NCI-H2227 (cell line): ENCODE measurements around the gene INKA2.

Source experiments
- DNase-seq: peaks from one replicate; lab custom pipeline; 2025; ENCODE audit not compliant: unreplicated experiment; lab: John Stamatoyannopoulos, UW

The INKA2 gene

GRCh38 chr1:111704776-111705175 is 34.4 kb downstream of the INKA2 start:
- DNase-seq = no peak

GRCh38 chr1:111704240-111704639 is 35.0 kb downstream of the INKA2 start:
- no peak for DNase-seq

DNA sequence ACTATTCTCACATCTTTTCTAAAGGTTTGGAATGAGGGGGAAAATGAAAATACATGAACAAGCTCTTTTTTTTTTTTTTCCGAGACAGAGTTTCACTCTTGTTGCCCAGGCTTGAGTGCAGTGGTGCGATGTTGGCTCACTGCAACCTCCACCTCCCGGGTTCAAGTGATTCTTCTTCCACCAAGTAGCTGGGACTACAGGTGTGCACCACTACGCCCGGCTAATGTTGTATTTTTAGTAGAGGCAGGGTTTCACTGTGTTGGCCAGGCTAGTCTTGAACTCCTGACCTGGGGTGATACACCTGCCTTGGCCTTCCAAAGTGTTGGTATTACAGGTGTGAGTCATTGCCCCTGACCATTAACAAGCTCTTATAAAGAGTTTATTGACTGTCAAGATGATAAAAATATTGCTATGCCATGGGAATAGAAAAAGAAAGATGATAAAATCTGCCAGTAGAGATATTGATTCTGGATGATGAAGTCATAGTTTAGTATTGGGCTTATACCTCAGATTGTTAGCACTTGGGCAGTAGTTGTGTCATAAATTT is 36.6 kb downstream of the INKA2 start:
- no peak for DNase-seq

GRCh38 chr1:111699268-111699667 is 39.9 kb downstream of the INKA2 start:
- DNase-seq = no peak

DNA sequence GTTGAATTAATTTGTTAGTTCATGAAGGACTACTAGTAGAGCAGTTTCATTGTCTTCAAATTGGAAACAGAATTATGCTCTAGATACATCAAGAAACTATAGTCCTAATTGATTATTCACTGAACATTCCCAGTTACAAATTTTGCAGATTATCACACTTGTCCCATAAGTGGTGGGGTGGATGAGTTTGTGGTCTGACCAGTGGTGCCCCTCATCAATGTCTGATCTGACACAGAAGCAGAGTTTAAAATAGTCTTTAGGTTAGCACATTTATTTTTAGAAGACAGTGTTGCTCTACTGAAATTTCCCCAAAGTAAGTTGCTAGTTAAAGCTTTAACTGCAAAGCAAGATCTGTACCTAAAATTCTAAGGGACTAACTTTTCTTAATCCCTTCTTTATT is 42.9 kb downstream of the INKA2 start:
- DNase-seq = no peak

DNA sequence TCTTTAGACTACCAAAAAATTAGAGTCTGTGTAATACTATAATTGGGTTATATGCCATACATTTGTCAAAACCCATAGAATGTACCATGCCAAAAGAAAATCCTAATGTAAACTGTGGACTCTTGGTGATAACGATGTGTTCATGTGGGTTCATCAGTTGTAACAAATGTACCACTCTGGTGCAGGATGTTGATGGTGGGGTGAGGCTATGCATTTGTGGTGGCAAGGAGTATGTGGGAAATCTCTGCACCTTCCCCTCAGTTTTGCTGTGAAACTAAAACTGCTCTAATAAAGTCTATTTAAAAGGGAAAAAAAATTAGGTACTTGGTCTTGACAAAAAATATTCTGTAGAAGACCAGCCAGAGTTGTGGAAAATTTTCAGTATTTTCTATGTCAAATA is 43.4 kb downstream of the INKA2 start:
- no peak for DNase-seq

- no peak for DNase-seq
Observed at GRCh38 chr1:111691886-111692285, 47.3 kb downstream of the INKA2 start.

DNA sequence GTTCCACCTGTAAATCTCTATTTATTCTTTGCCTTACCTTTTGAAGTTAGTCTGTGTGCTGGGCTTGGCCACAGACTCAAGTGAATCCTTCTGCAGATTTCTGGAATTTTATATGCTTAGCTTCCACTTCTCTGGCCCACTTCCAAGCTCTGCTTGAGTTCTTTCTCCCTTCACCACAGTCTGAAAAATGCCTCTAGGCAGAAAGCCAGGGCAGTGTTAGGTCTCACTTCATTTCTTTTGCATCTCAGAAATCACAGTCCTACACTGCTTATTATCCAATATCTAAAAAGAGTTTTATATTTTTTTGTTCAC is 48.9 kb downstream of the INKA2 start:
- DNase-seq = peak; percentile 22
